GM18907 (cell line): Measurements from ENCODE around the gene LIN9.
"Not testable (repeated sequence)": the region's sequence is repeated elsewhere in the genome, so short reads cannot be mapped to it uniquely, and the experiment has no call there.

Source experiments
- ATAC-seq: cut with Tn5 transposase; IDR thresholded peaks from one replicate; pipeline ENCODE4 v1.9.1; 2021; ENCODE audit warnings: mild to moderate bottlenecking, moderate library complexity; ENCODE audit not compliant: unreplicated experiment

LIN9 gene

GRCh38 chr1:226308723-226309397 lies at the start of gene LIN9:
Gene LIN9 (minus strand): TSS chr1:226309164. CDS start chr1:226309139, 25 bp downstream.
- ATAC-seq = peak; percentile 81

DNA sequence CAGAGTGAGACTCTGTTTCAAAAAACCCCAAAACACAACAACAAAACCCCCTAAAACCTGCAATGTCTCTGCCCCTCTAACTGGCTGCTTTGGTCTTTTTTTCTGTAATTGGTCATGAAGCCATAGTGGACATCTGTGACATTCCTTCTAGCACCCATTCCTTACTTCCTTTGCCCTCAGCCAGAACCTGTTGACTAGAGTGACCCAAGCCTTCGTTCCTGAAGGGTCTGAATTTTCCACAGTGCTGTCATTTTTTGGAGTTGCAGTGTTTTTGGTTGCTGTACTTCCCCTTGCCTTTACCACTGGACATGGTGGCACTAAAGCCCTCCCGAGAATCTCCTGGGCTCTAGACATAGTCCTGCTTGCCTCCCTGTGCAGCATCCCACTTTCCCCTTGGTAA lies 48.5 kb upstream of the LIN9 start:
- ATAC-seq = no peak

DNA sequence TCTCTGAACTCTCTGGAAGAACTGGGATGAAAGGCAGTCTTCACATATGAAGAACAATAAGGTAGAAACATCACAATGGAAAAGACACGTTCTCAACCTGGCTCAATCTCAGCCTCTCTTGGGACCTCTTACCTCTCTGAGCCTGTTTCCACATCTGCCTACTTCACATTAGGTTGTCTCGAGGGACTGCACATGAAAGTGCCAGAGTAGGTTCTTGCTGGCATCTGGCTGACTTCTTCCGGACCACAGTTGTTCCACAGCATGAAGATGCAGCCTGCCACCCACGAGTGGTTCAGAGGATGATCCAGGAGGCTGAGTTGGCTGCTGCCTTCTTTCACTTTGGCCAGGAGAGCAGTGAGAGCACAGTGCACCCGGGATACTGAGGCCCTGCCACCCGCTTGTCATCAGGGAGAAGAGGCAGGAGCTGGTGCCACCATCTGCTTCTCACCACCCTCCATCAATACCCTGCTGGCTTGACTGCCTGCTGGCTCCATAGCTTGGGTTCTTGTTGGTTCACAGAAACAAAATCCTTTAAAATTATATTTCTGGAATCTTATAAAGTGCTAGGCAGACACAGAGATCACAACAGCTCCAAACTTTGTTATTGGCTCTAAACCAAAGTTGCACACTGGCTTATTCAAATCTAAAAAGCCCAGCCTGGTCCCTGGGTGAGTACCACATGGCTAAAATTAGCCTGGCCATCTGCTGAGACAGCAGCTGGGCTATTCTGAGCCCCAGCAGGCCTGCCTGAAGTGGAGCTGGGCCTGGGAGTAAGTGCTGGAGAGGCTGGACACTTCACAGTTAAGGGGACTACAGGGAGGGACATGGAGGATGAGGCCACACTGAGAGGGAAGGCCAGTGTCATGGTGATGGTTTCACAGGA lies 46.9 kb upstream of the LIN9 start:
- ATAC-seq = peak; percentile 32

DNA sequence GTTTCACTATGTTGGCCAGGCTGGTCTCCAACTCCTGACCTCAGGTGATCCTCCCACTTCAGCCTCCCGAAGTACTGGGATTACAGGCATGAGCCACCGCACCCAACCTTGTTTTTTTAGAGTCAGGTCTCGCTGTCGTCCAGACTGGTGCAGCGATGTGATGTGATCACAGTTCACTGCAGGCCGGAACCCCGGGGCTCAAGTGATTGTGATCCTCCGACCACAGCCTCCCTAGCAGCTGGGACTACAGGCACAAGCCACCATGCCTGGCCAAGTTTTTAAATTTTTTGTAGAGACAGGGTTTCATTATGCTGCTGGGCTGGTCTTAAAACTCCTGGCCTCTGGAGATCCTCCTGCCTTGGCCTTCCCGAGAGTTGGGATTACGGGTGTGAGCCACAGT lies 46.1 kb upstream of the LIN9 start:
- no peak for ATAC-seq

- ATAC-seq = no peak
Measured at GRCh38 chr1:226353698-226354525, 44.9 kb upstream of the LIN9 start.

DNA sequence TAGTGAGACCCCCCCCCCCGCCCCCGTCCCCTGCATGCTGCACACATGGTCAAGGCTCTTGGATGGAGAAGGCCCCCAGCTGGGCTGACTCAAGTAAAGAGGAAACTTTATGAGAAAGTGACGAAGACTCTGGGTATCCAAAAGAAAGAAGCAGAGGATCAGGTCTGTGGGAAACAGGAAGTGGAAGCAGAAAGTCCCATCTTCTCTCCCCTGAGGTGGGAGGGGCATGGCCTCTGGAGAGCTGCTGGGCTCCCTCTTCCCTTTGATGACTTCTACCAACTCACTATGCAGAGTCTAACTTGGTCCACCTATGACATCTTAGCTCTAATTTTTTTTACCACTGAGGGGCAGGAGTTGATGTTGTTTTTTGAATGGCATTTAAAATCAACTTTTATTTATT lies 42.7 kb upstream of the LIN9 start:
- ATAC-seq = no peak

GRCh38 chr1:226350519-226350865 lies 41.5 kb upstream of the LIN9 start:
- ATAC-seq = no peak

- ATAC-seq = no peak
Measured at GRCh38 chr1:226349801-226350518, 41.0 kb upstream of the LIN9 start.

GRCh38 chr1:226349081-226349480 lies 40.1 kb upstream of the LIN9 start:
- no peak for ATAC-seq

- ATAC-seq = no peak
Measured at GRCh38 chr1:226344441-226345259, 35.7 kb upstream of the LIN9 start.

DNA sequence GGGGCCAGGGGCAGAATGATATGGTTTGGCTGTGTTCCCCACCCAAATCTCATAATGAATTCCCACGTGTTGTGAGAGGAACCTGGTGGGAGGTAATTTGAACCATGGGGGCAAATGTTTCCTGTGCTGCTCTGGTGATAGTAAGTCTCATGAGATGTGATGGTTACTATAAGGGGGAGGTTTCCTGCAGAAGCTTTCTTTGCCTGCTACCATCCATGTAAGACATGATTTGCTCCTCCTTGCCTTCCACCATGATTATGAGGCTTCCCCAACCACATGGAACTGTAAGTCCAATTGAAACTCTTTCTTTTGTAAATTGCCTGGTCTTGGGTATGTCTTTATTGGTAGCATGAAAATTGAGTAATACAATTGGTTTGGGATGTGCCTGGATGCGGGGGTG lies 33.7 kb upstream of the LIN9 start:
- no peak for ATAC-seq

DNA sequence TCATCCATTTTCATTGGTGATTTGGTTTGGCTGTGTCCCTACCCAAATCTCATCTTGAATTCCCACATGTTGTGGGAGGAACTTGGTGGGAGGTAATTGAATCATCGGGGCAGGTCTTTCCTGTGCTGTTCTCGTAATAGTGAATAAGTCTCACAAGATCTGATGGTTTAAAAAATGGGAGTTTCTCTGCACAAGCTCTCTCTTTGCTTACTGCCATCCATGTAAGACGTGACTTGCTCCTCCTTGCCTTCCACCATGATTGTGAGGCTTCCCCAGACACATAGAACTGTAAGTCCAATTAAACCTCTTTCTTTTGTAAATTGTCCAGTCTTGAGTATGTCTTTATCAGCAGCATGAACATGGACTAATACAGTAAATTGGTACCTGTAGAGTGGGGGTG lies 31.1 kb upstream of the LIN9 start:
- not testable (repeated sequence) for ATAC-seq

DNA sequence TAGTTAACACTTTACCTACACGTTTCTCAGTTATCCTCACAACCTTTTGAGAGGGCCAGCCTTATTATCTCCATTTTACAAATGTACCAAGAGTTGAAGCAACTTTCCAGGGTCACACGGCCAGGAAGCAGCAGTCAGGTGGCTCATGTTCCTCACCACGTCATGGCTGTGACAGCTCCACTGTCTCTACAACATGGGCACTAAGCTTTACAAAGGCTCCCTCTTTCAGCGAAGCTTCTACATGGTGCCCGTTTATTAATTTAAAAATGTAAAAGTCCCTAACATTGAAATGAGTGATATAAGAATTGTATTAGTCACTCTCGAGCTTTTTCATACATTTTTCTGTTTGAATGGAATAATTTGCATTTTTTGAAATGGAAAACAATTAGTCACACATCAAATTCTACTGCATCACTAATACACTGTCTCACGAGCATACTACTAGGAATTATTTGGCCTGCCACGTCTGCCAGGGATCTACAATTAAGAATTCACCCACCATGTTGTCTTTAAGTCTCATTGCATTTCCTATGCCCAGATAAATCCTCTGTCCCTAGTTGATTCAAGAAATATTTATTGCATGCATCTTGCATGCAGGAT lies 28.4 kb upstream of the LIN9 start:
- no peak for ATAC-seq

- no peak for ATAC-seq
Measured at GRCh38 chr1:226335661-226336060, 26.7 kb upstream of the LIN9 start.

- ATAC-seq = no peak
Measured at GRCh38 chr1:226332947-226333346, 24.0 kb upstream of the LIN9 start.

DNA sequence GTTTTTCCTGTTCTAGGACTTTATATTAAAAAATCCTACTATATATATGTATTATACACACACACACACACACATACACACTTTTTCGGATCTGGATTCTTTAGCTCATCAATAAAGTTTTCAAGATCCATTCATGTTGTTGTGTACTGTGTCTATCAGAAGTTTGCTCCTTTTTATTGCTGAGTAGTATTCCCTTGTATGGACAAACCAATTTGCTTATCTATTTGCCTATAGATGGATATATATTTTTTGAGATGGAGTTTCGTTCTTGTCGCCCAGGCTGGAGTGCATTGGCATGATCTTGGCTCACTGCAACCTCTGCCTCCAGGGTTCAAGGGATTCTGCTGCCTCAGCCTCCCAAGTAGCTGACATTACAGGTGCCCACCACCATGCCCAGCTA lies 20.3 kb upstream of the LIN9 start:
- ATAC-seq = no peak

GRCh38 chr1:226327761-226328162 lies 18.8 kb upstream of the LIN9 start:
- no peak for ATAC-seq

- no peak for ATAC-seq
Measured at GRCh38 chr1:226325178-226325577, 16.2 kb upstream of the LIN9 start.

- ATAC-seq = no peak
Measured at GRCh38 chr1:226324479-226324878, 15.5 kb upstream of the LIN9 start.

DNA sequence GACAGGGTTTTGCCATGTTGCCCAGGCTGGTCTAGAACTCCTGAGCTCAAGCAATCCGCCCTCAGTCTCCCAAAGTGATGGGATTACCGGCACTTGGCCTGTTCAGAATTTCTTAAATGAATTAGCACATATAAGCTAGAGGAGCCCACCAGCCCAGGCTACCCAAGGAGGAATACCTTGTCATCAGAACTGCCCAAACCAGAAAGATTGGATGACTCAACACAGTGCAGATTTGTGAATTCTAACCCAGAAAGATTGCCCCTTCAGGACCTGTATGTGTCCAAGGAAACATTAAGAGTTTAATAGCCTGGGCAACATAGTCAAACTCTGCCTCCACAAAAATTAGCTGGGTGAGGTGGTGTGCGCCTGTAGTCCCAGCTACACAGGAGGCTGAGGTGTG lies 14.0 kb upstream of the LIN9 start:
- ATAC-seq = no peak
